Astrocyte (in vitro differentiated cells and primary cell): Measurements from ENCODE around the gene MYO15B.

ENCODE experiments used
- CTCF ChIP-seq: IDR thresholded peaks from 2 replicates; pipeline ENCODE4 v1.5.1; 2011; ENCODE audit warnings: low read depth, mild to moderate bottlenecking, inconsistent platforms, low read length, moderate library complexity; ENCODE audit not compliant: insufficient read depth
- EZH2 ChIP-seq: IDR thresholded peaks from 2 replicates; pipeline ENCODE4 v1.6.1; 2012; ENCODE audit warnings: mild to moderate bottlenecking, low read length, inconsistent platforms; ENCODE audit not compliant: insufficient read depth

GRCh38 chr17:75596320-75597087, 8.9 kb downstream of the MYO15B start:
- no peak for TF ChIP-seq EZH2
- TF ChIP-seq CTCF = no peak
